Dedifferentiated amniotic fluid mesenchymal stem cell (primary cell): Measurements from ENCODE around the gene POLR2C.
A peak's percentile ranks its signal among the peaks of the same experiment; 100 is the strongest.

Source experiments
- DNase-seq: peaks from one replicate; pipeline ENCODE4 v3.0.0-alpha.2; 2016; ENCODE audit errors: extremely low spot score

Gene POLR2C

DNA sequence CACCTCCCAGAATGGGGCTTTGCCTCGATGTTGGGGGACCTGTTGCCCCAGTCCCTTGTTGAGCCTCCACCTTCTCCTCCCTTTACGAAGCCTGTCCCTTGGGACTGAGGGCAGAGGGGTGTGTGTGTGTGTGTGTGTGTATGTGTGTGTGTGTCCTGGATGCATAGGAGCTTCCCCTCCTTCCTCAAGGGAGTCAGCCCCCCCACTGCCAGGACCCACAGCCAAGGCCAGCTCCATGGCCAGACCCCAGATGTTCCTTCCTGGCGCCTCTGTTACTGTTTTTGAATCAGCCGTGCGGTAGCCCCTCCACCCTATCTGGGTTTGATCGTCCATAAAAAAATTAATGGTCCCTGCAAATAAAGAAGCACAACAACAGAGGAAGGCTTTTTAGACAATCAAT is 41.5 kb downstream of the POLR2C start:
- no peak for DNase-seq

DNA sequence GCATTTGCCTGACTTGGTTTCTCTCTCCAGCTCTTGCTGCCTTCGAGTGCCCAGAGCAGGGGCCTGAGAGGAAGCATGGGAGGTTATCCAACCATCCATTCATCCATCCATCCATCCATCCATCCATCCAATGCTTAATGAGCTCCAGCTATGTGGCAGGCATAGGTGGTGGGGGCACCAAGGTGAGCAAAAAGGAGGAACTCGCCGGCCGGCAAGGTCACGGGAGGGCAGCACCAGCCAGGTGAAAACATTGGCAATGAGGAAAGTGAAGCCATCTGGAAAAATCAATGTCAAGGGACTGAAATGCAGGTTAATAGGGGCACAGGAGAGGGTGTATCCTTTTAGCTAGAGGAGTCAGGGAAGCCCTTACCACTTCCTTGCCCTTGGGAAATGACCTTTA is 42.0 kb downstream of the POLR2C start:
- no peak for DNase-seq

DNA sequence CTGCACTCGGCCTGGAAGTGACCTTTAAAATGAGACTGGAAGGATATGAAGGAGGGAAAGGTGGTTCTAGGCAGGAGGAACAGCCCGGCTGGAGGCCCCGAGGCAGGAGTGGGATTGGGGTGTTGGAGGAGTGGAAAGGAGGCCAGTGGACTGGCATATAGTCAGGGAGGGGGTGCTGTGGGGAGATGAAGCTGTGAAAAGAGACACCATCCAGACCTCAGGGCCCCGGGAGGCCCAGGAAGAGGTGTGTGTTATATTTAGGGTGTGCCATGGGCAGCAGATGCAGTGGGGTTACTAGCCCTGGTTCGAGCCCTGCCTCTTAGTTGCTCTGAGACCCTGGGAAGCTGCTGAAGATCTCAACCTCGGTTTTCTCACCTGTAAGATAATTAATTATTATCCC is 42.7 kb downstream of the POLR2C start:
- no peak for DNase-seq

DNA sequence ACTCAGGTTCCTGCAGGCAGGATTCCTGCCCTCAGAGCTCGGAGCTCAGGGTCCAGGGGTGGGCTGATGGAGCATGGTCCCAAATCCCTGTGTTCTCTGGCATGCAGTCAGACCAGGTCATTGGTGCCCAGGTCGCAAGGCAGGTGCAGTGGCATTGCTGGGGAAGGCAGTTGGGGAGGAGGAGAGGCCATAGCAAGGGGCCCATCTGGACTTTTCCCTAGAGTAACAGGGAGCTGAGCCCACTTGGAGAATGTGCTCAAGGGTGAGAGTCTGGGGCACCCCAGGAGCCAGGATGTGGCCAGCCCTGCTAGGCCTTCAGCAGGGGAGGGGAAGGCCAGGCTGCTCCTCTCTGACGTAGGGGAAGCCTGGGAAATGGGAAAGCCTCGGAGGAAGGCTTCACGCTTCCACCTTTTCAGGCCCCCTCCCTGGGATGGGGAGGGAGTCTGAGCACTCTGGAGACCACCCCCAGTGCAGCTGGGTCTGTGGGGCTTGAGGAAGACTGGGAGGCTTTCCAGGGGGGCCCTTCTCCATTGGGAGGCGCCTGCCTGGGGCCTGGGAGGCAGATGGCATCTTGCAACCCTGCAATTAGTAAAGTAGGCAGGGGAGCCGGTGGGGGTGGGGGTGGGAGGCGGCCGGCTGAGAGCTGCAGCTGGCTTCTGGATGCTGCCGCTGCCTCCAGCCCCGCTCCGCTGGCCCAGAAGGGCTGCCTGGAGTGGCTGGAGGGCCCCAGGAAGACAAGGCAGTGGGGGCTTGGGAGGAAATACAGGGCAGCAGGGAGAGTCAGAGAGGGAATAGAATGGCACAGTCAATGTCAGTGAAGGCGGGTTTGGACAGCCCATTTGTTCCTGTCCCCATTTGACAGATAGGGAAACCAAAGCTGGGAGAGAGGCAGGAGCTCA is 44.9 kb downstream of the POLR2C start:
- no peak for DNase-seq

DNA sequence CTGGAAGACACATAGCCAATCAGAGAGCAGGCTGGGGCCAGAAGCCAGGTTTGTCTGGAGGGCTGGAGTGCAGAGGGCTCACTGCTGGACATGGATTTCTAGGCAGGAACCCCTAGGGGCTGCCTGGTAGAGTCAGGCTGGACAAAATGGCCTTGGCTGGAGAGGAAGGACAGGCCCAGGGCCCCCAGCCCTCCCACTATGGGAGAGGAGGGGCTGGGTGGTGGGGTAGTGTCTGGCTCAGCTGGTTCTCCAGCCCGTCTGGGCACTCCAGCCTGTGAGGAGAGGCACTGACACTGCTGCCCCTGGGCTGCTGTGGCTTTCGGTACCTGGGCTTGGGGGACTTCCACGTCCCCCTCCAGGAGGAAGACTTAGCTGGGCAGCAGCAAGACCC is 45.6 kb downstream of the POLR2C start:
- DNase-seq: no peak

DNA sequence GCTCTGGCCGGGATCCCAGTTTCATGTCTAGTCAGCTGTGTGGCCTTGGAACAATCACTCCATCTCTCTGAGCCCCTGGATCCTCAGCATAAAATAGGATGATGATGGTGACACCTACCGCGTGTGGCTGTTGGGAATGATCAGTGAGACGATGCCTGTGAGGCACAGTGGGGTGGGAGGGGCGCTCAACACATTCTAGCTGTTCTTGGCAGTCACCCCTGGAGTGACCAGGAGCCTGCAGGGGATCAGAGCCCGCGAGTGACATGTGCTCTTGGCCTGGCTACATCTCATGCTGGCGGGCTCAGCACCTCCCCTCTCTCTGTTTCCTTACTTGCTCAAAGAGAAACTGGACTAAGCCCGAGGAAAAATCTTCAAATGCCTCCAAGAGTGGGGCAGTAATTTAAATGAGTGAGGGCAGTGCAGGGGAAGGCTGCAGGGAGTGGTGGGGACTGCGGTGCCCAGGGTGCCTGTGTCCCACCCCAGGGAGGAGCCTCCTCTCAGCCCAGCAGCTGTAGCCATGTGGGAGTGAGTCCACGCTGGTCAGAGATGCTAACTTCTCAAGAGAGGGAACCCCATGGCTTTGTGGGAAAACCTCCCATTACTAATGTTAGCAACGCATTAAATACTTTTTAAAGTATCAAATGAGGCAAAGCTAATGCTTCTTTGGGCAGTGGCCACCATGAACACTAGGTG is 46.9 kb downstream of the POLR2C start:
- DNase-seq: no peak

DNA sequence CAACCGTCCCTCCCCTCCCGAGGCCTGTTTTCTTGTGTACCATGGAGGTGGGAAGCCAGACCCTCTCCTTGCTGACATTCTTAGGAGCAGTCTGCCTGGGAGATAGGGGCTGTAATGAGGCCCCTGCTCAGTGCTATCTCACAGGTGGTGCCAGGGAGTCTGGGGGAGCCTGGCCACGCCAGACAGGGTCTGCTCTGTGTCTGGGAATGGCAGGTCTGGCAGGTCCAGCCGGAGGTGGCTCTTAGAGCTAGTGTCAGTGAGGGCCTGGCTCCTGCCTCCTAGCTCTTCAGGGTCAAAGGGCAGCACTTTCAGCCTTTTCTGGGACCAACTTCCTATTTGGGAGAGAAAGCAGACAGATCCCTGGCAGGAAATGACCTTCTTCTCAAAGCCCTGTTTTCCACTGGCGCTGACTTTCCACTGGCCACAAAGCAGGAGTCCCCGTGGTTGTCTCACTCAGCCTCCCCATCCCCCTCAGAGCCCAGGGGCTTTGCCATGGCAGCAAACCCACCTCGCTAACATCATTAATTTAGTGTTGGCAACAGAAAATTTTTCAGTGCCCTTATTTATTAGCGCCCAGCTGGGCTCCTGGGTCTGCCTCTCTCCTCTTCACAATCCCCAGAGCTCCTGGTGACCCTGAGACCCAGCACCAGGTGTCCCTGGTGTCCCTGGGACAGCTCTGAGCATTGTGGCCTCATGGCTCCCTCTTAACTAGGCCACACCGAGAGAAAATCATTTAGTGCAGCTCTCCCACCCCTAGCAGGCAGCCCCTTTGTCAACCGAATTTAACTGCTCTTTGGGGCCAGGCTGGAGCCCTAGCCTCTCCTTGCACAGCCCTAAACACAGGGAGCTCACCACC is 47.8 kb downstream of the POLR2C start:
- DNase-seq: no peak

DNA sequence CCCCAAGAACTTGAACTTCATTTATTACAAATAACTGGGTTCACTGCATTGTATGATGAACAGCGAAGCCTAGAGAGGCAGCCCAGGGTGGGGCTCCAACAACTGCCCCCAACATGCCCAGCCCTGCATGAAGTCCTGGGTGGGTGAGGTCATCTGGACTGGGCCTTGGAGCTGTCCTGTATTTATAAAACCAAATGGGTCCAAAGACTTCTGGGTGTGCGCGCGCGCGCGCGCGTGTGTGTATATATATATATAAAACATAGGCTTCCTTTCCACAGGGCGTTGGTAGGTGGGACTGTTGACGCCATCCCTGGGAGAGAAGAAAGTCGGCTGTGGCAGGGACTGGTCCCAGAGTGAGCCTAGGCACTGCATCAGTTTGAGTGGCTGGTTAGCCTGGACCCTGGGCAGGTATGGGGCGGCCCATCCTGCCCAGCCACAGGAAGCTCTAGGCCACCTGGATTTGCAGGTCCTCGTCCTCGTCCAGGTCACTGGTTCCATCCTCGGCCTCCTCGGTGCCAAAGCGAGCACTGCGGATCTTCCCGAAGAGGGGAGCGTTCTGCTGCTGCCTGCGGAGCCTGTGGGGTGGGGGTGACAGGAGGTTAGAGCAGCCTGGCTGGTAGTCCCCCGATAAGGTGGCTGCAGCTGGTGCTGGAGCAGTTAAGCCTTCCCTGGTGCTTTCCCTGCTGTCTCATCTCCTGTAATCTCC is 50.0 kb downstream of the POLR2C start:
- no peak for DNase-seq

DNA sequence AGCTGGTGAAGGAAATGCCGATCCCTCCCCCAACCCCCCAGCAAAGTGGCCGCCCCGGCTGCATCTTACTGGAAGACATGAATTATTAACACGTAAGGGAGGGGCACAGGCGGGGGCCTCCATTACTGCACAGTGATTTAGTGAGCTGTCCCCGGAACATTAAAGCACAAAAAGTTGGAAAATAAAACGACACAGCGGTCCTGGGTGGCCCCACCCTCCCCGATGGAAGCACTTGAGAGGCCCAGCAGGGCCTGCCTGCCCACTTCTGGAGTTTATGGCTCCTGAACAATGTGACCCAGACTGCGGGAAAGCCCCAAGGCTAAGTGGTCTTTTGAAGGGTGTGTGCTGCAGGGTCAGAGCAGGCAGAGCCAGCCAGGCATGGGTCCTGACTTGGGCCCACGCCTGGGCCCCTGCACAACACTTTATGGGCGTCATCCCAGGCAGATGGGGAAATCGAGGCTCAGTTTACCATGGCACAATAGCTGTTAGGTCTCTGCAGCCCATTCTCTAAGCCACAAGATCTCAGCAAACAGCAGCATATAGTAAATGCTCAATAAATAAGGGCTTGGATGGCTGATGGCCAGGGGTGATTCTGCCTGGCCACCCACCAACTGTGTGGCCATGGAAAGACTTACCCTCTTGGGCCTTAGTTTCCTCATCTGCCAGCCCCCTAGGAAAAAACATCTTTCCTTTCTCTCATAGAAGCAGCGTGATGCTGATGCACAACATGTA is 51.1 kb downstream of the POLR2C start:
- DNase-seq: no peak

DNA sequence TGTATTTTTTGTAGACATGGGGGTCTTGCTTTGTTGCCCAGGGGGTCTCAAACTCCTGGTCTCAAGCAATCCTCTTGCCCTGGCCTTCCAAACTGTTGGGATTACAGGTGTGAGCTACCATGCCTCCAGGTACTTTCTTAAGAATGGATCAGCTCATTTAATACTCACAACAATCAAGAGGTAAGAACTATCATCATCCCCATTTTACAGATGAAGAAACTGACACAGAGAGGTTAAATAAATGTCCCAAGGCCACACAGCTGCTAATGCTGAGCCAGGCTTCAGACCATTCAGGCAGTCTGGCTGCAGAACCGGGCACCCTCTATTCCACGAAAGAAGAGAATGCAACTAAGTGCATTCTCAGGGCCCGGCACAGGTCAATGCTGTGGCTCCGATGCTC is 51.9 kb downstream of the POLR2C start:
- DNase-seq: no peak

DNA sequence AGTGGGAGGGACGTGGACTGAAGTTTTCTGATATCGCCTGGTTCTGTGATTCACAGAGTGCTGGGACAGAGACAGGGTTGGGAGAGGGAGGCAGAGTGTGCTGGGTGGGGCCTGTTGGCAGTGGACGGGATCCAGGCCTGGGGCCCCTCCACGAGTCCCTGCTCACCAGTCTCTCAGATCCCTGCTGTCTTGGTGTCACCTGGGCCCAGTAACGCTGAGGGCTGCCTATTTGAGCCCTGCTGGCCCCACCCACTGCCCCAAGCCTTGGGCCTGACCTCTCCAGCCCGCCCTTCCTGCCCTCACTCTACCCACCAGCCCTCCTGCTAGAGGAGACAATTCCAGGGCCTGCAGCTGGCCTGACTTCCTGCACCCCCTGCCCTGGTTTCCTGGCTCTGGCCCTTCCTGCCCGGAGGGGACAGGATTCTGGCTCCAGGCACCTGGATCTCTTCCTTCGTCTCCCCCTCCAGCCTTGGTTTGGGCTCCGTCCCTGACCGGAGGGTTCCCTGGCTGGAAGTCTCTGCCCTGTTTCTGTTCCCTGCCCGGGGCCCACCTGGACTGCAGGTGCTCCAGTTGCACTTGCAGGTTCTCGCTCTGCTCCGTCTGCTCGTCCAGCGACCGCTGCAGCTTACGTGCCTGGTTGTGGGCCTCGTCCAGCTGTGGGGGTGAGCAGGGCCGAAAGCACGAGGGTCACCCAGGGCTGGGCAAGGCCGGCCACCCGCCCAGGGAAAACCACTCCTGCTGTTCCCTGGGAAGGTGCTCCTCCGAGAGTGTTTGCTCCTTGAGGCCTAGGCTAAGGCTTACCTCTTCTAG is 52.5 kb downstream of the POLR2C start:
- no peak for DNase-seq

DNA sequence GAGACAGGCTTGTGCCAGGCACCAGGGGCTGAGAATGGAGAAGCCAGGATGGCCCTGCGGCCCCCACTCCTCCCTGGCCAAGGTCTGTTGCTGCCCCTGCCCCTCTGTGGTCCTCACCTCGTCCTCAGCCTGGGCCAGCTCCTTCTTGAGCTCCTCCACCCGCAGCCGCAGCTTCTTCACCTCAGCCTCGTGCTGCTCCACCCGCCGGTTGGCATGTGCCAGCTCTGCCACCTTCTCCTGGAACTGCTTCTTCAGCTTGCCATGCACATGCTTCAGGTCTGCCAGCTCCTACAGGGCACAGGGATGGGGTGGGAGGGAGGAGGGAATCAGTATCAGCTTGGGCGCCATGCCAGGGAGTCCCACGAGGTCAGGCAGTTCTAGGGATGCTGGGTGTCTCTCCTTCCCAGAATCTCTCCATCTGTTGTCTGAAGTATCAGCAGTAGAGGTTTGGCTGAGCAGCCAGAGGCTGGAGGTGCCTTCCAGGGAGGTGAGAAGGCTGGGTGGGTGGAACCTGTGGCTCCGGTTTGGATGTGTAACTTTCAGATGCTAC is 53.8 kb downstream of the POLR2C start:
- DNase-seq: no peak

DNA sequence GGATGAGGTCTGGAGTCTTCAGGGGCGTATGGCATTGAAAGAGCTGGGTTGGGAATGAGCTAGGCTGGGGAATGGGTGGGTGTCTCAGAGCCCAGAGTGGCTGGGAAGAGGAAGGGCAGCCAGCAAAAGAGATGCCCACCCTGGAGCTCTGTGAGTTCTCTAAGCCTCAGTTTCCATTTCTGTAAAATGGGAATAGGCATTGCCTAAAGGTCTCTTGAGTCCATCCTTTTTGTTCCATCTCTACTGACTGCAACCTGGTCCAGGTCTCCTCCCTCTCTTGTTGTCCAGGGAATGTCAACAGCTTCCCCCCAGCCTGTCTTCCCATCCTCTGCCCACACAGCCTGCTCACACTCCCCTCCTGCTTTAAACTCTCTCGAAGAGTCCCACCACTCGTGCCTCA is 54.3 kb downstream of the POLR2C start:
- DNase-seq: no peak

DNA sequence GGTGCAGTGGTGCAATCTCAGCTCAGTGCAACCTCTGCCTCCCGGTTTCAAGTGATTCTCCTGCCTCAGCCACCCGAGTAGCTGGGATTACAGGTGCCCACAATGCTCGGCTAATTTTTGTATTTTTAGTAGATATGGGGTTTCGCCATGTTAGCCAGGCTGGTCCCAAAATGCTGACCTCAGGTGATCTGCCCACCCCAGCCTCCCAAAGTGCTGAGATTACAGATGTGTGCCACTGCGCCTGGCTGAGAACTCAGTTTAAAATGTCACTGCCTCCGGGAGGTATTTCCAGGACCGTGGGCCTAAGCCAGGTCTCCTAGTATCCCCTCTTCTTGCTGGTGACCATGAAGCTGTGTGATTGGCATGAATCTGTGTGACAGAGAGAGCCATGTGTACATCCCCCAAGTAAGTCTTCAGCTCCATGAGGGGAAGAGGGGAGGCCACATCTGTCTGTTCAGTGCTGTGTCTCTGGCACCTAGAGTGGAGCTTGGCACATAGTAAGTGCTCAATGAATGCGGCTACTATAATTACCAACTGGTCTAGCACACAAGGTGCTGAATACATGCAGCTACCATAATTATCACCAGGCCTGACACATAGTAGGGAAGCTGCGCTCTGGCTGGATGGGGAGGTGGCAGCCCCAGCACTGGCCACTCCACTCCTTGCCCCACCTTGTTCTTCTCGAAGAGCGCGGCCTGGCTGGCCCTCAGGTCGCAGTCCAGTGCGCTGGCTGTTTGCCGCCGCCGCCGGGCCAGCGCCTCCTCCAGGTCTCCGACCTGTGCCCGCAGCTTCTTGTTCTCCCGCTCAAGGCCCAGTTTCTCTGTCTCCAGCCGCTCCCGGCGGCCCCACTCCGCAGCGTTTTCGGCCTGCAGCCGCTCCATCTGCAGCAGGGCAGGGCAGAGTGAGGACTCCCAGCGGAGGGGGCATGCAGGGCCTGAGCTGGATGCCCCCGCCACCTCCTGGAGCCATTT is 55.2 kb downstream of the POLR2C start:
- no peak for DNase-seq

DNA sequence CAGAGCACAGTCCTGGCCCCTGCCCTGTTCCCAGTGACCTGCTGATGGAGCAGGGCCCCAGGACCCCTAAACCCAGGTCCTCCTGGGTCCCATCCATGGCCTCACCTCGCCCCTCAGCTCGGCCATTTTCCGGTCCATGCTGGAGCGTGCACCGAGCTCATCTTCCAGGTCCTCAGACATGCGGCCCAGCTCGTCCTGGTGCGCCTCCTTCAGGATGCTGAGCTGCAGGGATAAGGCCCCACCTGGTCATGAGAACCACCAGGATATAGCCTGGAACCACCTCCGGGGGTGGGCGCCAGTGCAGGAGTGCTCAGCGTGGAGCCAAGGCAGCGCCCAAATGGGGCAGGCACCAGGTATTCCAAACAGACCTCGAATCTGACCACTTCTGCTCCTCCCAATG is 56.0 kb downstream of the POLR2C start:
- no peak for DNase-seq

DNA sequence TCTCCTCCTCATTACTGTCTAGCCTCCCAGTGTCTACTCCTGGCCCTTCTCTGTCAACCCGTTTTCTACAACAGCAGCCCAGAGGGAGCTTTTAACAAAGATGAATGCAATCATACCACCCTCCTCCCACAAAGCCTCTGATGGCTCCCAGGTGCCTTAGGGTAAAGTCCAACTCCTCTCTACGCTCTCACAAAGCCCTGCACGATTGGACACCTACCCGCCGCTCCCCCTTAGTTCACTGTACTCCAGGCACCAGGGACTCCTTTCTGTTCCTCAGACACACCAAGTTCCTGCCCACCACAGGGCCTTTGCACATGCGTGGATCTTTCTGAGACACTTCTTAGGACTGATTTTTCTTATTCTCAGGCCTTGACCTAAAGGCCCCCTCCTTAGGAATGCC is 56.4 kb downstream of the POLR2C start:
- DNase-seq: no peak

DNA sequence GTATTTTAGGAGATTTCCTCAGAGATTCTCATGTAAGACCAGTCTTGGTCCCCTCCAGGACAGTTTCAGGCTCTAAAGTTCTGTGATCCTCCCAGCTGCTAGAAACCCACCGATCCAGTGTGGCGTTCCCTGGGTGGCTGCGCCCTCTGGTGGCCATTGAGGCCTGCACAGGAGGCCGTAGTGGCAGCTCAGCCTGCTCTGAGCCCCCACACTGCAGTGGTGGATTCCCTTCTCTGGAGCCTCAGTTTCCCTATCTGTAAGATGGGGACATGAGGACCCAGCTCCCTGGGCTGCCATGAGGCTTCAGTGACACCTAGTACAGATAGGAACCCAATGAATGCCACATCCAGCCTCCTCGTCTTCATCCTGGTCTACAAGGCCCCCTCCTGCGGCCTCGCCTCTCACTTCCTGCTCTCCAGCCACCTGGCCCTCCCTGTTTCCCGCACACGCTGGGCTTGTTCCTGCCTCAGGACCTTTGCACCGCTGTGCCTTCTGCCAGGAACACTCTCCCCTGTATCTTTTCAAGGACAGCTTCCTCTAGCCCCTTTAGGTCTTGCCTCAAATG is 57.4 kb downstream of the POLR2C start:
- peak; percentile 29 for DNase-seq
